ENCODE measurements around the gene CFAP20DC.

DNA sequence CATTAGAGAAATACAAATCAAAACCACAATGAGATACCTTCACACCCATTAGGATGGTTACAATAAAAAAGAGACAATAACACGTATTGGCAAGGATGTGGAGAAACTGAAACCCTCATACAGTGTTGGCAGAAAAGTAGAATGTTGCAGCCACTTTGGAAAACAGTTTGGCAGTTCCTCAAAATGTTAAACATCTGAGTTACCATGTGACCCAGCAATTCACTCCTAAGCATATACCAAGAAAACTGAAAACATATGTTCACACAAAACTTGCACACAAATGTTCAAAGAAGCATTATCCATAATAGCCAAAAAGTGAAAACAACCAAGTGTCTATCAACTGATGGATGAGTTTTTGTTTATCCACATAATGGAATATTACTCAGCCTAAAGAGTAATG lies 216.3 kb downstream of the CFAP20DC start:
- TF ChIP-seq, protein P1, sequence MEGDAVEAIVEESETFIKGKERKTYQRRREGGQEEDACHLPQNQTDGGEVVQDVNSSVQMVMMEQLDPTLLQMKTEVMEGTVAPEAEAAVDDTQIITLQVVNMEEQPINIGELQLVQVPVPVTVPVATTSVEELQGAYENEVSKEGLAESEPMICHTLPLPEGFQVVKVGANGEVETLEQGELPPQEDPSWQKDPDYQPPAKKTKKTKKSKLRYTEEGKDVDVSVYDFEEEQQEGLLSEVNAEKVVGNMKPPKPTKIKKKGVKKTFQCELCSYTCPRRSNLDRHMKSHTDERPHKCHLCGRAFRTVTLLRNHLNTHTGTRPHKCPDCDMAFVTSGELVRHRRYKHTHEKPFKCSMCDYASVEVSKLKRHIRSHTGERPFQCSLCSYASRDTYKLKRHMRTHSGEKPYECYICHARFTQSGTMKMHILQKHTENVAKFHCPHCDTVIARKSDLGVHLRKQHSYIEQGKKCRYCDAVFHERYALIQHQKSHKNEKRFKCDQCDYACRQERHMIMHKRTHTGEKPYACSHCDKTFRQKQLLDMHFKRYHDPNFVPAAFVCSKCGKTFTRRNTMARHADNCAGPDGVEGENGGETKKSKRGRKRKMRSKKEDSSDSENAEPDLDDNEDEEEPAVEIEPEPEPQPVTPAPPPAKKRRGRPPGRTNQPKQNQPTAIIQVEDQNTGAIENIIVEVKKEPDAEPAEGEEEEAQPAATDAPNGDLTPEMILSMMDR (IDR thresholded peaks at IDR 0.05) = no peak
- TF ChIP-seq POLR2A (IDR thresholded peaks at IDR 0.05) (no peak), EP300 (IDR thresholded peaks at IDR 0.05) (no peak), POLR2AphosphoS5 (IDR thresholded peaks at IDR 0.05) (no peak)
